Panc1 (cell line): ENCODE data around the gene SNTG2.

Source experiments
- POLR2AphosphoS5 ChIP-seq: IDR thresholded peaks from 2 replicates; pipeline ENCODE4 v1.6.1; 2012; ENCODE audit warnings: mild to moderate bottlenecking, low read depth, low read length, moderate library complexity
- TF ChIP-seq, protein P1 (sequence below): fragments of 450-650 bp; IDR thresholded peaks from 2 replicates; pipeline ENCODE4 v1.5.1; 2017; ENCODE audit warnings: mild to moderate bottlenecking

DNA sequence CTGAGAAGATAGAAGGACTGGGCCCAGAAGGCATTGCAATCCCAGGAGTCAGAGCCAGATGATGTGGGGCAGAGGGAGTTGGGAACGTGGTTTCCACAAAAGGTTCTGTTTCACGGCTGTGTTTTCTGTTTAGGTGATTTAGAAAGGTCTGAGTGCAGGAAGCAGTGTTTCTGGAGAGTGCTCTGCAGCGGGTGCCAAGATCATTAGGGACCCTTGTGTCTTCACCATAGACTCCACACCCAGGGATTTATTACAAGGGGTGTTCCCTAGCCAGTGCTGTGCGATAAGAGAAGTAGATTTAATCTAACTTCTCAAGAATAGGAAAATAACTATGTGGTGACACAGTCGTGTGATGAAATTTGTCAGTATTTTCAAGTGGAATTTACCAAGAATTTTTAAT, 241.5 kb downstream of the SNTG2 start:
- no peak for TF ChIP-seq POLR2AphosphoS5
- TF ChIP-seq, protein P1, sequence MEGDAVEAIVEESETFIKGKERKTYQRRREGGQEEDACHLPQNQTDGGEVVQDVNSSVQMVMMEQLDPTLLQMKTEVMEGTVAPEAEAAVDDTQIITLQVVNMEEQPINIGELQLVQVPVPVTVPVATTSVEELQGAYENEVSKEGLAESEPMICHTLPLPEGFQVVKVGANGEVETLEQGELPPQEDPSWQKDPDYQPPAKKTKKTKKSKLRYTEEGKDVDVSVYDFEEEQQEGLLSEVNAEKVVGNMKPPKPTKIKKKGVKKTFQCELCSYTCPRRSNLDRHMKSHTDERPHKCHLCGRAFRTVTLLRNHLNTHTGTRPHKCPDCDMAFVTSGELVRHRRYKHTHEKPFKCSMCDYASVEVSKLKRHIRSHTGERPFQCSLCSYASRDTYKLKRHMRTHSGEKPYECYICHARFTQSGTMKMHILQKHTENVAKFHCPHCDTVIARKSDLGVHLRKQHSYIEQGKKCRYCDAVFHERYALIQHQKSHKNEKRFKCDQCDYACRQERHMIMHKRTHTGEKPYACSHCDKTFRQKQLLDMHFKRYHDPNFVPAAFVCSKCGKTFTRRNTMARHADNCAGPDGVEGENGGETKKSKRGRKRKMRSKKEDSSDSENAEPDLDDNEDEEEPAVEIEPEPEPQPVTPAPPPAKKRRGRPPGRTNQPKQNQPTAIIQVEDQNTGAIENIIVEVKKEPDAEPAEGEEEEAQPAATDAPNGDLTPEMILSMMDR: no peak
